HepG2 (cell line): ENCODE data around the gene ETF1. TPM values are rescaled to one million over a fixed set of nuclear protein-coding genes. Genes with fewer than 3 reads are reported as not detected.

Experiments used
- CC2D1A ChIP-seq: sonication (generic); formaldehyde crosslinking; IDR thresholded peaks from 2 replicates; pipeline ENCODE4 v1.8.1; 2023; ENCODE audit warnings: mild to moderate bottlenecking, missing genetic modification reagents
- FLYWCH1 ChIP-seq: sonication (generic); formaldehyde crosslinking; IDR thresholded peaks from 2 replicates; pipeline ENCODE4 v1.8.1; 2023; ENCODE audit warnings: mild to moderate bottlenecking, missing genetic modification reagents
- JDP2 ChIP-seq: sonication (generic); formaldehyde crosslinking; IDR thresholded peaks from 2 replicates; pipeline ENCODE4 v1.8.1; 2022; ENCODE audit warnings: missing genetic modification reagents, borderline replicate concordance
- KLF11 ChIP-seq: IDR thresholded peaks from 2 replicates; pipeline ENCODE4 v1.6.1; 2016; ENCODE audit warnings: missing compliant biosample characterization
- MTA1 ChIP-seq: sonication (generic); formaldehyde crosslinking; IDR thresholded peaks from 2 replicates; pipeline ENCODE4 v1.4.0; 2020; ENCODE audit warnings: missing genetic modification reagents, mild to moderate bottlenecking, borderline replicate concordance
- NKX3-1 ChIP-seq: sonication (generic); formaldehyde crosslinking; IDR thresholded peaks from 2 replicates; pipeline ENCODE4 v1.5.0; 2020; ENCODE audit warnings: missing genetic modification reagents
- PBX3 ChIP-seq: sonication (generic); formaldehyde crosslinking; IDR thresholded peaks from 2 replicates; pipeline ENCODE4 v1.8.1; 2023; ENCODE audit warnings: missing genetic modification reagents, inconsistent platforms, borderline replicate concordance
- PRMT3 ChIP-seq: sonication (generic); formaldehyde crosslinking; IDR thresholded peaks from 2 replicates; pipeline ENCODE4 v1.8.1; 2022; ENCODE audit warnings: low read depth, mild to moderate bottlenecking, moderate library complexity, missing genetic modification reagents, borderline replicate concordance
- THAP11 ChIP-seq: IDR thresholded peaks from 2 replicates; pipeline ENCODE4 v1.6.1; 2016; ENCODE audit warnings: missing biosample characterization, missing genetic modification reagents
- U2AF1 ChIP-seq: fragments of 200-400 bp; formaldehyde crosslinking; optimal IDR thresholded peaks from 2 replicates; pipeline ENCODE3; 2017; ENCODE audit warnings: mild to moderate bottlenecking, low read depth, low read length
- ZNF280D ChIP-seq: sonication (generic); formaldehyde crosslinking; IDR thresholded peaks from 2 replicates; pipeline ENCODE4 v1.5.1; 2020; ENCODE audit warnings: mild to moderate bottlenecking, missing genetic modification reagents
- ZNF3 ChIP-seq: IDR thresholded peaks from 2 replicates; pipeline ENCODE4 v1.7.0; 2017; ENCODE audit warnings: inconsistent platforms
- ZNF326 ChIP-seq: sonication (generic); formaldehyde crosslinking; IDR thresholded peaks from 2 replicates; pipeline ENCODE4 v1.4.0; 2020; ENCODE audit warnings: missing genetic modification reagents, borderline replicate concordance
- ZNF768 ChIP-seq: sonication (generic); formaldehyde crosslinking; IDR thresholded peaks from 2 replicates; pipeline ENCODE4 v1.4.0; 2020; ENCODE audit warnings: missing genetic modification reagents
- polyA plus RNA-seq, 8 experiments: library from polyadenylated mRNA; depleted of rRNA in 3 of 8; stranded (reverse) in 7 of 8; unstranded in 1 of 8; fragments of >200 nt; fragmentation: Illumina TruSeq in 4 of 8; extraction: Trizol in 4 of 8; gene quantifications; 2 replicates each; pipeline versions ENCODE4 v1.2.1 to v1.2.3, GENCODE V29; 2011 to 2016; ENCODE audit warnings: low read depth in 4 of 8, missing spikeins in 1 of 8, mixed read lengths in 1 of 8; ENCODE audit not compliant: insufficient read depth in 1 of 8
- total RNA-seq, 5 experiments: library from RNA; depleted of rRNA; stranded (reverse); fragments of >200 nt; fragmentation: Illumina TruSeq; extraction: Trizol; gene quantifications; 2 replicates each; pipeline ENCODE4 v1.2.3, GENCODE V29; 2016; ENCODE audit warnings: low read depth in 1 of 5
- TF ChIP-seq, protein P1 (sequence below): sonication (generic); formaldehyde crosslinking; IDR thresholded peaks from 2 replicates; pipeline ENCODE4 v1.5.0; 2020; ENCODE audit warnings: mild to moderate bottlenecking, missing genetic modification reagents
- TF ChIP-seq, protein P2 (sequence below): sonication (generic); formaldehyde crosslinking; conservative IDR thresholded peaks from 2 replicates; pipeline ENCODE4 v1.4.0; 2020; ENCODE audit warnings: mild to moderate bottlenecking, missing genetic modification reagents, moderate library complexity
- TF ChIP-seq, protein P3 (sequence below): sonication (generic); formaldehyde crosslinking; IDR thresholded peaks from 2 replicates; pipeline ENCODE4 v1.8.1; 2023; ENCODE audit warnings: mild to moderate bottlenecking, moderate library complexity, missing genetic modification reagents

The ETF1 gene
- total and polyA plus RNA-seq, 2 of the 13 experiments (the other 11 are each of a cell fraction or from before 2014, with no cell fraction given) = 52.1 to 184 TPM

DNA sequence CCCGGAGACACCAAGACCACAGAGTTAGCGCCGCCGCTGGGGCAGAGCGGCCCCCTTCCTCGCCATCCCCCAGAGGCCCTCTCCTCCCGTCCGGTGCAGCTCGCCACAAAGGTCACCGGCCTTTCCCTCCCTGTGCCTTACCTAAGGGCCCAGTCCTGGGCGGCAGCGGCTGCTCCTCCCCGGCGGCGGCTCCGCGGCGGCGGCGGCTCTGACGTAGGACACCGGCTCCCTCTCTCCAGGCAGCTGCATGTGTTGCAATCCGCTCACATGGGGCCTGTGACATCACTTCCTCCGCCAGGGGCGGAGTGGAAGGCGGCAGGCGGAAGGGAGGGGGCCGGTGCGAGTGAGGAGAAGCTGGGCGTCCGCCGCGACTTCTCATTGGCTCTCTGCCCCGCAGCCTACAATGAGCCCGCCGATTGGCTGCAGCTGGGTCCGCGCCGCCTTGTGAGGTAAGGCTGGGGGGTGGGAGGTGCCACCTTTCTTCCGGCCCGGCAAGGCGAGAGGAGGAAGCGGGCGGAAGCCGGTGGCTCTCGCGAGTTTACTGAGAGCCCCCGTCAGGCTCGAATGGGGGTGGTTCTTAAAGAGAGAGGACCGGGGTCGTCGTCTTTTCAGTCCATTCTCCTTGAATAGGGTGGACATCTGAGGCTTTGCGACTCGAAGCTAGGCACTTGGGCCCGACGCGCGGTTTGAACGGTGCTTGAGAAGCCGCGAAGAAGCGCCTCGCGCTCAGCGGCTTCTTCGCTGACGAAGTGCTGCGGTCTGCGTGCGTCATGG, at the start of gene ETF1 (continued):
- TF ChIP-seq ZNF280D (peak; percentile 71; the same call in 1 of the 2 replicates), PBX3 (CRISPR knock-in tag) (no peak; the same call in 1 of the 2 replicates), ZNF326 (CRISPR knock-in tag) (no peak), MTA1 (CRISPR knock-in tag) (no peak), ZNF3 (CRISPR knock-in tag) (no peak), FLYWCH1 (CRISPR knock-in tag) (no peak), U2AF1 (no peak), CC2D1A (no peak), KLF11 (CRISPR knock-in tag) (no peak; the same call in 1 of the 2 replicates), THAP11 (CRISPR knock-in tag) (peak; percentile 95), JDP2 (CRISPR knock-in tag) (no peak), NKX3-1 (CRISPR knock-in tag) (no peak), ZNF768 (CRISPR knock-in tag) (peak; percentile 39; the same call in 1 of the 2 replicates), PRMT3 (no peak; the same call in 1 of the 2 replicates)
- TF ChIP-seq, protein P1, sequence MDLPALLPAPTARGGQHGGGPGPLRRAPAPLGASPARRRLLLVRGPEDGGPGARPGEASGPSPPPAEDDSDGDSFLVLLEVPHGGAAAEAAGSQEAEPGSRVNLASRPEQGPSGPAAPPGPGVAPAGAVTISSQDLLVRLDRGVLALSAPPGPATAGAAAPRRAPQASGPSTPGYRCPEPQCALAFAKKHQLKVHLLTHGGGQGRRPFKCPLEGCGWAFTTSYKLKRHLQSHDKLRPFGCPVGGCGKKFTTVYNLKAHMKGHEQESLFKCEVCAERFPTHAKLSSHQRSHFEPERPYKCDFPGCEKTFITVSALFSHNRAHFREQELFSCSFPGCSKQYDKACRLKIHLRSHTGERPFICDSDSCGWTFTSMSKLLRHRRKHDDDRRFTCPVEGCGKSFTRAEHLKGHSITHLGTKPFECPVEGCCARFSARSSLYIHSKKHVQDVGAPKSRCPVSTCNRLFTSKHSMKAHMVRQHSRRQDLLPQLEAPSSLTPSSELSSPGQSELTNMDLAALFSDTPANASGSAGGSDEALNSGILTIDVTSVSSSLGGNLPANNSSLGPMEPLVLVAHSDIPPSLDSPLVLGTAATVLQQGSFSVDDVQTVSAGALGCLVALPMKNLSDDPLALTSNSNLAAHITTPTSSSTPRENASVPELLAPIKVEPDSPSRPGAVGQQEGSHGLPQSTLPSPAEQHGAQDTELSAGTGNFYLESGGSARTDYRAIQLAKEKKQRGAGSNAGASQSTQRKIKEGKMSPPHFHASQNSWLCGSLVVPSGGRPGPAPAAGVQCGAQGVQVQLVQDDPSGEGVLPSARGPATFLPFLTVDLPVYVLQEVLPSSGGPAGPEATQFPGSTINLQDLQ (CRISPR knock-in tag) = no peak
- TF ChIP-seq, protein P2, sequence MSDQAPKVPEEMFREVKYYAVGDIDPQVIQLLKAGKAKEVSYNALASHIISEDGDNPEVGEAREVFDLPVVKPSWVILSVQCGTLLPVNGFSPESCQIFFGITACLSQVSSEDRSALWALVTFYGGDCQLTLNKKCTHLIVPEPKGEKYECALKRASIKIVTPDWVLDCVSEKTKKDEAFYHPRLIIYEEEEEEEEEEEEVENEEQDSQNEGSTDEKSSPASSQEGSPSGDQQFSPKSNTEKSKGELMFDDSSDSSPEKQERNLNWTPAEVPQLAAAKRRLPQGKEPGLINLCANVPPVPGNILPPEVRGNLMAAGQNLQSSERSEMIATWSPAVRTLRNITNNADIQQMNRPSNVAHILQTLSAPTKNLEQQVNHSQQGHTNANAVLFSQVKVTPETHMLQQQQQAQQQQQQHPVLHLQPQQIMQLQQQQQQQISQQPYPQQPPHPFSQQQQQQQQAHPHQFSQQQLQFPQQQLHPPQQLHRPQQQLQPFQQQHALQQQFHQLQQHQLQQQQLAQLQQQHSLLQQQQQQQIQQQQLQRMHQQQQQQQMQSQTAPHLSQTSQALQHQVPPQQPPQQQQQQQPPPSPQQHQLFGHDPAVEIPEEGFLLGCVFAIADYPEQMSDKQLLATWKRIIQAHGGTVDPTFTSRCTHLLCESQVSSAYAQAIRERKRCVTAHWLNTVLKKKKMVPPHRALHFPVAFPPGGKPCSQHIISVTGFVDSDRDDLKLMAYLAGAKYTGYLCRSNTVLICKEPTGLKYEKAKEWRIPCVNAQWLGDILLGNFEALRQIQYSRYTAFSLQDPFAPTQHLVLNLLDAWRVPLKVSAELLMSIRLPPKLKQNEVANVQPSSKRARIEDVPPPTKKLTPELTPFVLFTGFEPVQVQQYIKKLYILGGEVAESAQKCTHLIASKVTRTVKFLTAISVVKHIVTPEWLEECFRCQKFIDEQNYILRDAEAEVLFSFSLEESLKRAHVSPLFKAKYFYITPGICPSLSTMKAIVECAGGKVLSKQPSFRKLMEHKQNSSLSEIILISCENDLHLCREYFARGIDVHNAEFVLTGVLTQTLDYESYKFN (CRISPR knock-in tag) = peak; percentile 46; the same call in 1 of the 2 replicates
- TF ChIP-seq, protein P3, sequence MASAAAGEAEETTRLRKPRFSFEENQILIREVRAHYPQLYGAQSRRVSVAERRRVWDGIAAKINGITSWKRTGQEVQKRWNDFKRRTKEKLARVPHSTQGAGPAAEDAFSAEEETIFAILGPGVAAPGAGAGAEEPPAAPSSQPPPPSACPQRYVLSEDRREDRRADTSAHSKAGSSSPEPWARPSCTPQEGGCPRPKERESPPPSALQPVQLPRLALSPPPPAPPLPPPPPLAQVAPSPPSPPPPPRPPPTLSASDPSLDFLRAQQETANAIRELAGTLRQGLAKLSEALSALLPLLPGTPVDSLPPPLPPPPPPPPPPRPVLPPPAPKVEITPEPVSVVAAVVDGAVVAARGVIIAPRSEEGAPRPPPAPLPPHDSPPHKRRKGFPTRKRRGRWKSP (CRISPR knock-in tag) = no peak; the same call in 1 of the 2 replicates
